Measurements from ENCODE around the gene IL25. TPM values are rescaled to one million over a fixed set of nuclear protein-coding genes. Genes with fewer than 3 reads are reported as not detected.
"Not testable (repeated sequence)": the region's sequence is repeated elsewhere in the genome, so short reads cannot be mapped to it uniquely, and the experiment has no call there.

Gene IL25
- total RNA-seq, 1 donor from 2014 or later = not detected

DNA sequence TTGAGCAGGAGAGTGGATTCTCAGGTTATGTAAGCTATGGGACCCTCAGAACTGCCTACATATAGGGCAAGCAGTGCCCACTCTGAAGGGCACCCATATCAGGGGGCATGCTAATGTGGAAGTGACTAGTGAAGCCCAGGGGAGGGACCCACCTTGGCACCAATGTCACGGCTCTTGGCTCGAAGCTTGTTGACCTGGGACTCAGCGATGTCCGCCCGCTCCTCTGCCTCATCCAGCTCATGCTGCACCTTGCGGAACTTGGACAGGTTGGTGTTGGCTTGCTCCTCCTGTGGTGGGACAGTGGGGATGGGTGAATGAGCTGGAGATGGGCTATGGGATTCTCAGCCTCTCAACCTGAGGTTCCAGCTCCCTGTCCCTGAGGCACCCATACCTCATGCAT is 9.7 kb downstream of the IL25 start:
- Mint-ChIP-seq H3K4me3 (no peak overlapping the region), H3K4me1 (no peaks in the 10 kb centered on the region), H3K27ac (no peak overlapping the region), H3K36me3 (ENCODE audit: low read depth) (no peaks in the 10 kb centered on the region), H3K9me3 (no peaks in the 10 kb centered on the region), H3K27me3 (peaks cover 24% of the 10 kb centered on the region)
- ChIA-PET POLR2A (no interaction called here), CTCF (interaction anchor here (0.9 kb wide), 1 partner anchor 117 kb away, joined by 4 read pairs; no protein-coding TSS in a partner anchor)
- intact Hi-C loops (cut with micrococcal nuclease) = no loop called here
- ATAC-seq (ENCODE audit: low read depth) (no peak), DNase-seq (no peak)
- TF ChIP-seq, protein P1, sequence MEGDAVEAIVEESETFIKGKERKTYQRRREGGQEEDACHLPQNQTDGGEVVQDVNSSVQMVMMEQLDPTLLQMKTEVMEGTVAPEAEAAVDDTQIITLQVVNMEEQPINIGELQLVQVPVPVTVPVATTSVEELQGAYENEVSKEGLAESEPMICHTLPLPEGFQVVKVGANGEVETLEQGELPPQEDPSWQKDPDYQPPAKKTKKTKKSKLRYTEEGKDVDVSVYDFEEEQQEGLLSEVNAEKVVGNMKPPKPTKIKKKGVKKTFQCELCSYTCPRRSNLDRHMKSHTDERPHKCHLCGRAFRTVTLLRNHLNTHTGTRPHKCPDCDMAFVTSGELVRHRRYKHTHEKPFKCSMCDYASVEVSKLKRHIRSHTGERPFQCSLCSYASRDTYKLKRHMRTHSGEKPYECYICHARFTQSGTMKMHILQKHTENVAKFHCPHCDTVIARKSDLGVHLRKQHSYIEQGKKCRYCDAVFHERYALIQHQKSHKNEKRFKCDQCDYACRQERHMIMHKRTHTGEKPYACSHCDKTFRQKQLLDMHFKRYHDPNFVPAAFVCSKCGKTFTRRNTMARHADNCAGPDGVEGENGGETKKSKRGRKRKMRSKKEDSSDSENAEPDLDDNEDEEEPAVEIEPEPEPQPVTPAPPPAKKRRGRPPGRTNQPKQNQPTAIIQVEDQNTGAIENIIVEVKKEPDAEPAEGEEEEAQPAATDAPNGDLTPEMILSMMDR (IDR thresholded peaks at IDR 0.05) = no peak

DNA sequence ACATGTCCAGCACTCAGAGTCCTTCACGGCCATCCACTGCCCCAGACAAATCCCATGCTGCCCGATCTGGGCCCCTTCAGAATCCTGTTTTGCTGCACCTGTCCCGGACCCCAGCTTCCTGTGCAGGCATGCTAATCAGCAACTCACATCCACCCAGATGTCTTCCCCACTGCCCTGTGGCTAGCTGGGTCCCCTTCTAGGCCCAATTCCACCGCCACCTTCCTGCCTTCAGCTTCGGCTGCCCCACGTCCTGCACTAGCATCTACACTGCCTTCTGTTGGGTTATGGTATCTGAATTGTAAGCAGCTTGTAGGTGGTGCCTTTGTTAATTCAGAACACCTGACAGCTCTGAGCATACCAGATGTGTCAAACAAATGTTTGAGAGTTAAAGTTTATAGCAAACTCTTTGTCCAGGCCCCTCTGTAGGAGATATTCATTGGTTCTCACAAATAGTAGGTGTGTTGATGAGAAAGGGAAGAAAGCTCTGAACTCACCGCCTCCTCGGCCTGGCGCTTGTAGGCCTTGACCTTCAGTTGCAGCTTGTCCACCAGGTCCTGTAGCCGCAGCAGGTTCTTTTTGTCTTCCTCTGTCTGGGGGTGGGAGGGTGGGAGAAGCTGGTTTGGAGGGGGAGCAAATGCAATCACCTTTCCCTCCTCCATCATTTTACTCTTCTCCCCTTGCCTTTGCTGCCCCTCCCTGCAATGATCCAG is 10.3 kb downstream of the IL25 start:
- DNase-seq (no peak), ATAC-seq (ENCODE audit: low read depth) (no peak)
- POLR2A ChIA-PET = no interaction called here
- TF ChIP-seq, protein P1 (IDR thresholded peaks at IDR 0.05) = no peak
- CTCF ChIA-PET = interaction anchor here (0.9 kb wide), 2 partner anchors 118 to 307 kb away, joined by 3 to 4 read pairs; no protein-coding TSS in a partner anchor
- peaks cover 28% of the 10 kb centered on the region for H3K27me3 Mint-ChIP-seq
- no peaks in the 10 kb centered on the region for H3K9me3 Mint-ChIP-seq
- H3K36me3 Mint-ChIP-seq (ENCODE audit: low read depth) = no peaks in the 10 kb centered on the region
- intact Hi-C loops (cut with micrococcal nuclease) = no loop called here
- no peak overlapping the region for H3K27ac Mint-ChIP-seq
- H3K4me1 Mint-ChIP-seq = no peaks in the 10 kb centered on the region
- H3K4me3 Mint-ChIP-seq = no peak overlapping the region

DNA sequence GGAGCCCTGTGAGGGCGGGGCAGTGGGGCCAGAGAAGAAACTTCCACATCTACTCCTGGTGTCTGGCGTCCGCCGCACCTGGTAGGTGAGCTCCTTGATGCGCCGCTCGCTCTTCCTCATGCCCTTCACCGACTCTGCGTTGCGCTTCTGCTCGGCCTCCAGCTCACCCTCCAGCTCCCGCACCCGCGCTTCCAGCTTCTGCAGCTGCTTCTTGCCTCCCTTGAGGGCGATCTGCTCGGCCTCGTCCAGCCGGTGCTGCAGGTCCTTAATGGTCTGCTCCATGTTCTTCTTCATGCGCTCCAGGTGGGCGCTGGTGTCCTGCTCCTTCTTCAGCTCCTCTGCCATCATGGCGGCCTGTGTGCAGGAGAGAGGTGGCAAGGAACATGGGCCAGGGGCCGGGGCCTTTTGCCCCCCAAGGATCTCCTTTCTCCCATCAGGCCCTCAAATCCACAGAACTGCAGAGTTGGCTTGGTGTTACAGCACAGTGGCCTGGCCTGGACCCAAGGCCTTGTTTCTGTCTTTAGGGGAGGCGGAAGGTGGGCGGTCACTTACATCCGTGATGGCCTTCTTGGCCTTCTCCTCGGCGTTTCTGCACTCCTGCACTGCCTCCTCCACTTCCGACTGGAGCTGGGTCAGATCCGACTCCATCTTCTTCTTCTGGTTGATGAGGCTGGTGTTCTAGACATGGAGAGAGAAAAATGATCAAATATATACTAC is 11.9 kb downstream of the IL25 start:
- H3K27me3 Mint-ChIP-seq = peaks cover 37% of the 10 kb centered on the region
- CTCF ChIA-PET = no interaction called here
- no peak for ATAC-seq (ENCODE audit: low read depth)

DNA sequence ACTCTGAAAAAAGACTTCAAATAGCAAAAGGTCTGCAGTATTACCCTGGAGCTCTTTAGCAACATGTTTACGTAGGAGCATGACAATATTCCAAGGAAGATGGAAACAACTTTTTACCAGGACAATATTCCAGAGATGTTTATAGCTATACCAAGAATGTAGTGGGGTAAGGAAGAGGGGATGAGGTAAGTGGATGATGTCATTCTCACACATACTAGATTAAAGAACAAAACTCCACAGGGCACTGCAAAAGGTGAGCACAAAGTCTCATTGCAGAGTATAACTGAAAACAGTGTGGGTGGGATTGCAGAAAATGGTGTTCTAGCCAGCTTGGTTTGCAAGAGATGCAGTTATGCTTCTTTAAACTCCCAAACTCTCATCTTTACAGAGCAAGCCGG is 12.6 kb downstream of the IL25 start:
- no peaks in the 10 kb centered on the region for H3K36me3 Mint-ChIP-seq (ENCODE audit: low read depth)
- intact Hi-C loops (cut with micrococcal nuclease) = no loop called here
- no peak overlapping the region for H3K27ac Mint-ChIP-seq
- H3K27me3 Mint-ChIP-seq = peaks cover 40% of the 10 kb centered on the region
- ATAC-seq (ENCODE audit: low read depth) = no peak
- no peaks in the 10 kb centered on the region for H3K9me3 Mint-ChIP-seq
- ChIA-PET CTCF (no interaction called here), POLR2A (interaction anchor here (0.6 kb wide), 1 partner anchor 194 kb away, joined by 6 read pairs; no protein-coding TSS in a partner anchor)
- no peak overlapping the region for H3K4me3 Mint-ChIP-seq
- no peak for DNase-seq
- TF ChIP-seq, protein P1 (IDR thresholded peaks at IDR 0.05) = no peak
- H3K4me1 Mint-ChIP-seq = no peaks in the 10 kb centered on the region

More for the DNA sequence above, 11.9 kb downstream of the IL25 start:
- Mint-ChIP-seq H3K4me3 (no peak overlapping the region), H3K9me3 (no peaks in the 10 kb centered on the region), H3K36me3 (ENCODE audit: low read depth) (no peaks in the 10 kb centered on the region), H3K4me1 (no peaks in the 10 kb centered on the region), H3K27ac (no peak overlapping the region)
- TF ChIP-seq, protein P1 (IDR thresholded peaks at IDR 0.05) = no peak
- DNase-seq = no peak
- POLR2A ChIA-PET = interaction anchor here (0.6 kb wide), 1 partner anchor 194 kb away, joined by 6 read pairs; no protein-coding TSS in a partner anchor
- intact Hi-C loops (cut with micrococcal nuclease) = no loop called here

DNA sequence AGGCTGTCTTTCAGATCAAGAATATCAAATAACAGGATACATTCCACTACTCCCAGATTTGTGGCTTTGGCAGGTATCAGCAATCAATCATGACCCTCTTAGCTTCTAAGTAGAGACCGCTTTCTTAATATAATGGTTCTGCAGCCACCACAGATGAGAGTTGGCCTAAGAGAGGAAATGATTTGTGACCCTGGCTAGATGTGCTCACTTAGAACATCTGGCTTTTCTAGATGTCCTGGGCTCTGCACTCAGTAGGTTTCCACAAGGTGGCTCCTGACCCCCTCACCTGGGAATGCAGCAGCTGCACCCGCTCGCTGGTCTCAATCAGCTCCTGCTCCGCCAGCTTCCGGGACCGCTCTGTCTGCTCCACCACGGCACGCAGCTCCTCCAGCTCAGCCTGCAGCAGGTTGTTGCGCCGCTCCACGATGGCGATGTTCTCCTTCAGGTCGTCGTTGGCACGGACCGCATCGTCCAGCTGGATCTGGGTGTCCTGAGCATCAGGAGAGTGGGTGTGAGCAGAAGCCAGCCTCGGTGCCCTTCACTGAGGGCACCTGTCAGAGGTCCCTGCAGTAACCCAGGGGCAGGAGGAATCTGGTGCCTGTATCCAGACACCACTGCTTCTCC is 13.1 kb downstream of the IL25 start:
- intact Hi-C loops (cut with micrococcal nuclease) = no loop called here
- no peak for DNase-seq
- Mint-ChIP-seq H3K4me1 (no peaks in the 10 kb centered on the region), H3K27ac (no peak overlapping the region), H3K4me3 (no peak overlapping the region), H3K9me3 (no peaks in the 10 kb centered on the region), H3K27me3 (peaks cover 43% of the 10 kb centered on the region), H3K36me3 (ENCODE audit: low read depth) (no peaks in the 10 kb centered on the region)
- ATAC-seq (ENCODE audit: low read depth) = no peak
- ChIA-PET CTCF (no interaction called here), POLR2A (no interaction called here)
- TF ChIP-seq, protein P1 (IDR thresholded peaks at IDR 0.05) = no peak

DNA sequence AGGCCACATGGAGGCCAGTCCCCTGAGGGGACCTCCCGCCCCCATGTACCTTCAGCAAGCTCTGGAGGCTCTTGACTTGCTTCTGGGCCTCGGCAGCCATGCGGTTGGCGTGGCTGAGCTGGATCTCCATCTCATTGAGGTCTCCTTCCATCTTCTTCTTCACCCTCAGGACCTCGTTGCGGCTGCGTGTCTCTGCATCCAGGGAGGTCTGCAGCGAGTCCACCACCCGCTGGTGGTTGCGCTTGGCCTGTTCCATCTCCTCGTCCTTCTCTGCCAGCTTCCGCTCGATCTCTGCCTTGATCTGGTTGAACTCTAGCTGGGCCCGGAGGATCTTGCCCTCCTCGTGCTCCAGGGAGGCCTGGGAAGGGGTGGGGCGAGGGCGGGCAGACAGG is 13.7 kb downstream of the IL25 start:
- H3K27ac Mint-ChIP-seq; H3K4me1 Mint-ChIP-seq; H3K36me3 Mint-ChIP-seq (ENCODE audit: low read depth); ATAC-seq (ENCODE audit: low read depth); H3K4me3 Mint-ChIP-seq; intact Hi-C loops (cut with micrococcal nuclease); H3K9me3 Mint-ChIP-seq; POLR2A ChIA-PET; DNase-seq; CTCF ChIA-PET: not testable (repeated sequence)
- peaks cover 38% of the 10 kb centered on the region for H3K27me3 Mint-ChIP-seq

Data from activated B cell treated with CpG ODN at 0.5 μM for 24 hours (primary cell).